ENCODE measurements around the gene SYT5. TPM values are rescaled to one million over a fixed set of nuclear protein-coding genes. Genes with fewer than 3 reads are reported as not detected.

The SYT5 gene
- total and polyA plus RNA-seq, 9 of the 15 experiments (the other 6 are each of a cell fraction or from before 2014, with no cell fraction given), result 1.3 to 20.9 (median 8.8) TPM

DNA sequence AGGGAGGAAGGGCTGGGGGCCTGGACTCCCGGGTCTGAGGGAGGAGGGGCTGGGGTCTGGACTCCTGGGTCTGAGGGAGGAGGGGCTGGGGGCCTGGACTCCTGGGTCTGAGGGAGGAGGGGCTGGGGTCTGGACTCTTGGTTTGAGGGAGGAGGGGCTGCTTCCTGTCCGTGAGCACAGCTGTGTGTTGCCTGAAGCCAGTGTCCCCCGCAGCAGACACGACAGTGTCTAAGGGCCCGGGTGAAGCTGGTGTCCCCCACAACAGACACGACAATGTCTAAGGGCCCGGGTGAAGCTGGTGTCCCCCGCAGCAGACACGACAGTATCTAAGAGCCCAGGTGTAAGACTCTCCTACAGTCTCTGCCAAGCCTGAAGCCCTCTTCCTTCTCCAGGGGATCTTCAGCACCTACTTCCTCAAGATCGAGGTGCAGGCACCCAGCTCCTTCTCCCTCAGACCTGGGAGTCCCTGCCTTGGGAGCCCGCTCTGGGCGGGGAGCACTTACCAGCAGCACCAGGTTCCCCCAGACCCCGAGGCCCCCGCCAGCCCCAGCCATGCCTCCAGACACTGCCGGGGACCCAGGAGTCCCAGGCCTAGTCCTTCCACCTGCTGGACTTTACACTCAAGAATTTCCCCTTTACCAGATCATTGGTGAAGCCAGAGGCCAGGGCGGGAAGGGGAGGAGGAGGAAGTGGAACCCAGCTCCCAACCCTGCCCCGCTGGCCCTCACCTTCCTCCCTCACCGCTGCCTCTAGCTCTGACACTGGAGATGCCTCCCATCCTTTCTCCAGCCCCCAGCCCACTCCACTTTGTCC is 29.0 kb upstream of the SYT5 start, which contains the start of gene PTPRH (continued):
- TF ChIP-seq, protein P1, sequence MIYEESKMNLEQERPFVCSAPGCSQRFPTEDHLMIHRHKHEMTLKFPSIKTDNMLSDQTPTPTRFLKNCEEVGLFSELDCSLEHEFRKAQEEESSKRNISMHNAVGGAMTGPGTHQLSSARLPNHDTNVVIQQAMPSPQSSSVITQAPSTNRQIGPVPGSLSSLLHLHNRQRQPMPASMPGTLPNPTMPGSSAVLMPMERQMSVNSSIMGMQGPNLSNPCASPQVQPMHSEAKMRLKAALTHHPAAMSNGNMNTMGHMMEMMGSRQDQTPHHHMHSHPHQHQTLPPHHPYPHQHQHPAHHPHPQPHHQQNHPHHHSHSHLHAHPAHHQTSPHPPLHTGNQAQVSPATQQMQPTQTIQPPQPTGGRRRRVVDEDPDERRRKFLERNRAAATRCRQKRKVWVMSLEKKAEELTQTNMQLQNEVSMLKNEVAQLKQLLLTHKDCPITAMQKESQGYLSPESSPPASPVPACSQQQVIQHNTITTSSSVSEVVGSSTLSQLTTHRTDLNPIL (CRISPR knock-in tag; IDR thresholded peaks at IDR 0.05), result no peak
- TF ChIP-seq ZNF253 (CRISPR knock-in tag; conservative IDR thresholded peaks at IDR 0.05) (no peak), IRF9 (tag; IDR thresholded peaks at IDR 0.05) (no peak), SRF (CRISPR knock-in tag; IDR thresholded peaks at IDR 0.05) (no peak), LCOR (CRISPR knock-in tag; IDR thresholded peaks at IDR 0.05) (no peak), ZNF280B (CRISPR knock-in tag; IDR thresholded peaks at IDR 0.05) (no peak), ZFX (CRISPR knock-in tag; IDR thresholded peaks at IDR 0.05) (peak; percentile 33; the same call in 1 of the 2 replicates), RFX7 (CRISPR knock-in tag; IDR thresholded peaks at IDR 0.05) (no peak), HLTF (IDR thresholded peaks at IDR 0.05) (no peak), ZNF511 (CRISPR knock-in tag; IDR thresholded peaks at IDR 0.05) (no peak), ZNF263 (CRISPR knock-in tag; IDR thresholded peaks at IDR 0.05; ENCODE audit: borderline replicate concordance) (peak; percentile 78), ZNF395 (CRISPR knock-in tag; IDR thresholded peaks at IDR 0.05) (peak; percentile 43; the same call in 1 of the 2 replicates), USF2 (CRISPR knock-in tag; IDR thresholded peaks at IDR 0.05) (no peak), ZBED1 (IDR thresholded peaks at IDR 0.05) (no peak), NCOA4 (IDR thresholded peaks at IDR 0.05; ENCODE audit: partially characterized antibody) (no peak), KDM5B (IDR thresholded peaks at IDR 0.05; ENCODE audit: insufficient replicate concordance, low read depth, low read length) (peak; percentile 4), ZNF347 (CRISPR knock-in tag; IDR thresholded peaks at IDR 0.05; ENCODE audit: low read depth) (no peak)
- TF ChIP-seq, protein P2, sequence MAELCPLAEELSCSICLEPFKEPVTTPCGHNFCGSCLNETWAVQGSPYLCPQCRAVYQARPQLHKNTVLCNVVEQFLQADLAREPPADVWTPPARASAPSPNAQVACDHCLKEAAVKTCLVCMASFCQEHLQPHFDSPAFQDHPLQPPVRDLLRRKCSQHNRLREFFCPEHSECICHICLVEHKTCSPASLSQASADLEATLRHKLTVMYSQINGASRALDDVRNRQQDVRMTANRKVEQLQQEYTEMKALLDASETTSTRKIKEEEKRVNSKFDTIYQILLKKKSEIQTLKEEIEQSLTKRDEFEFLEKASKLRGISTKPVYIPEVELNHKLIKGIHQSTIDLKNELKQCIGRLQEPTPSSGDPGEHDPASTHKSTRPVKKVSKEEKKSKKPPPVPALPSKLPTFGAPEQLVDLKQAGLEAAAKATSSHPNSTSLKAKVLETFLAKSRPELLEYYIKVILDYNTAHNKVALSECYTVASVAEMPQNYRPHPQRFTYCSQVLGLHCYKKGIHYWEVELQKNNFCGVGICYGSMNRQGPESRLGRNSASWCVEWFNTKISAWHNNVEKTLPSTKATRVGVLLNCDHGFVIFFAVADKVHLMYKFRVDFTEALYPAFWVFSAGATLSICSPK (IDR thresholded peaks at IDR 0.05; ENCODE audit: borderline replicate concordance), result no peak
